Activated effector memory CD4-positive, alpha-beta T cell treated with Interleukin-2 at 50 U/mL for 16 hours (primary cell): Measurements from ENCODE around the gene THAP2.

Experiments
- DNase-seq: peaks from one replicate; pipeline ENCODE4 v3.0.0-alpha.2; 2020

THAP2 gene

GRCh38 chr12:71710276-71711125 lies 46.4 kb downstream of the THAP2 start:
- no peak for DNase-seq

GRCh38 chr12:71718611-71719010 lies 54.5 kb downstream of the THAP2 start:
- DNase-seq = no peak

- DNase-seq = no peak
Measured at GRCh38 chr12:71719647-71720370, 55.7 kb downstream of the THAP2 start.

- DNase-seq = no peak
Measured at GRCh38 chr12:71721783-71722505, 57.8 kb downstream of the THAP2 start.

GRCh38 chr12:71725011-71725410 lies 60.9 kb downstream of the THAP2 start:
- no peak for DNase-seq

- DNase-seq = no peak
Measured at GRCh38 chr12:71726548-71726947, 62.4 kb downstream of the THAP2 start.

- no peak for DNase-seq
Measured at GRCh38 chr12:71727958-71728357, 63.9 kb downstream of the THAP2 start.
